ENCODE measurements around the gene PAOX.

PAOX gene

DNA sequence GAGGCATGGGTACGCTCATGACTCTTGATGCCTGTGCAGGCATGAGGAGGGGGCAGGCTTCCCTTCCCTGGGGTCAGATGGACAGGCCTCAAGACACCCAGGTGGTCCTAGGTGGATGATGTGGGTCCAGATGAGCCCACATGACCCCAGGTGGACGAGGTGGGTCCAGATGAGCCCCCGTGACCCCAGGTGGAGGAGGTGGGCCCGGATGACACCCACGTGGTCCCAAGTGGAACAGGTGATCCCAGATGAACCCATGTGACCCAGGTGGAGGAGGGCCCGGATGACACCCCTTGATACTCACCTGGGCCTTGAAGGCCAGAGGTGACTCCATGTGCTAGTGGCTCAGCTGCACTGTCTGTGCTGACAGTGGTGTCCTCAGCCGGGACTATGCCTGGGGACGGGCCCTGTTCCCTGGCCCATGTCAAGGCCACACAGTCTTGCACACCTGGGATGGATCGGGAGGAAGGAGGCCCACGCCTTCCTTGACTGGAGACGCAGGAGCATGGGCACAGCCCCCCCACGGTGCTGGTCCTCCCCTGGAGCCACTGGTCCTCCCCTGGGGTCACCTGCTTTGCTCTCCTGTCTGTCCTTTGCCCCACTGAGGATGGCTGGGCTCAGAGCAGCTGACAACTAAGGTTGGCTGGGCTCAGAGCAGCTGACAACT is 28.6 kb upstream of the PAOX start:
- no peak for DNase-seq

DNA sequence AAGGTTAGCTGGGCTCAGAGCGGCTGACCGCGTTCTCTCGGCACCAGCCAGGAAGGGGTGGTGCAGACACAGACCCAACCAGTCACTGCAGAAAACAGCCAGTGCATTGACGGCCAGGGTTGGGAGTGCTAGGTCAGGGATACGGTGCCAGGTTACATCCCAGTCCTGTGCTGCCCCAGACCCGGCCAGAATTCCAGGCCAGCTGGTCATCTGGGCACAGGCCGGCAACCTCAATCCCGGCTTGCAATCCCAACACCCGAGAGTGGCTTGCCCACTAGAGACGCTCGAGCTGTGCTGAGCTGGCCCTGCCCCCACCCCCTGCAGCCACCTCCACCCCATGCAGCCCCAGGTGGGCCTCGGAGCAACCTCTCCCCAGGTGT is 28.1 kb upstream of the PAOX start:
- no peak for DNase-seq

DNA sequence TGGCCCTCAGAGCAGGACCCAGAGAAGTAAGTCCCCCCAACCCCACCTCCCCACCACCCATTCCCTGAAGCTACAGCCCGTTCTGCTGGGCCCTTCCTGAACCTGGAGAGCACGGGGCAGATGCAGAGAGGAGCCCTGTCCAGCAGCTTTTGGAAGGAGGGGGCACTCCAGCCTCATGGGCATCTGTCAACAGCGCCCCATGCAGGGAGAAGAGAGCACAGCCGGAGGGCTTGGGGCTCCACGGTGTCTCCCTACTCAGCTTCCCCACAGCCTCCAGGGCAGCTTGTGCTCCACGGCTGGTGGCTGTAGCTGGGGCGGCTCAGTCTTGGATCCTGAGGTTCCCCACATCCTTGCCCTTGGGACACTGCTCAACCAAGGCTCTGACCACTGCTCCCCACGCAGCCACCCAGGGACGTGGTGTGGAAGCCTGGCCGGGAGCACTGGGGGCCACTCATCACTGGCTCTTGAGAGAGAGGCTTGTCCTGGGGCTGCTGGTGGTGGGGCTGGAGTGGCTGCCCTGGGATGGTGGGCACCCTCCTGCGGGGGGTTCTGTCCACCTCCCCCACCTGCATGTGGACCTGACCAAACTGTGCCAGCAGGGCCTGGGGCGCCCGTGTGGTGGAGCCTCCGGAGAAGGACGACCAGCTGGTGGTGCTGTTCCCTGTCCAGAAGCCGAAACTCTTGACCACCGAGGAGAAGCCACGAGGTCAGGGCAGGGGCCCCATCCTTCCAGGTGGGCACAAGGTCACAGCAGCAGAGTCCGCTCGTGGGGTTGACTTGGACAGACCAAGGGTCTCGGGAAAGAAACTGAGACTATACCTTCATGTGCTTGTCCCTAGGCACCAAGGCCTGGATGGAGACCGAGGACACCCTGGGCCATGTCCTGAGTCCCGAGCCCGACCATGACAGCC is 27.4 kb upstream of the PAOX start:
- DNase-seq: no peak

DNA sequence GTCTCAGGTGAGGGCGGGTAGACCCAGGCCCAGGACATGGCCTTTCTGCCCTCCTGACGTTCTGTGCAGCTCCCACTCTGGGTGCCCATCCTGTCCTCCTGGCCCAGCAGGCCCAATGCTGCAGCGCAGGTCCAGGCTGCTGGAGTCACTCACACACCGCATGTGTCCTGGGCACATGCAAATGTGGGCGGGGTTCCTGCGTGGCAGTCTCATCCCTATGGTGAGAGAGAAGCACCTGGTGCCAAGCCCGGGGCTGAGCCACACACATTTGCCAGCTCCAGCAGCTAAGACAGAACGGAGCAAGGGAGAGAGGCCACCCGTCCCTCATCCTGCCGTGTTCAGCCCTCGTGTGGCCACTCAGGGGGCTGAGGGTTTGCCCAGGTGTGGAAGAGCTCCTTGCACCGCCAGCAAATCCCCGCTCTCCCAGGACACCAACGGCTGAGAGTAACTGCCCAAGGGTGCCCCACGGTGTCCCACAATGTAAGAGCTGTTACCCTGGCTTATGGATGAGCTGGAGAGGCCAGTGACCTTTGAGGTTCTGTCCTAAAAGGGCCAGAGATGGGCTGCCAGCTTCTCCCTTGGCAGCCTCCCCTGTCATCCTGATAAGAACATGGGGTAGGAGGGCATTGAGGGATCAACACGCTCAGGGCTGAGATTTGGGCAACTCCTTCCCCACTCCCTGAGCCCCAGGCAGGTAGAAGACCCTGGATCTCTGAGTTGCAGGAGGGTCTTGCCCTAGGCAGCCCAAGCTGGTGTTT is 25.7 kb upstream of the PAOX start:
- DNase-seq: no peak

DNA sequence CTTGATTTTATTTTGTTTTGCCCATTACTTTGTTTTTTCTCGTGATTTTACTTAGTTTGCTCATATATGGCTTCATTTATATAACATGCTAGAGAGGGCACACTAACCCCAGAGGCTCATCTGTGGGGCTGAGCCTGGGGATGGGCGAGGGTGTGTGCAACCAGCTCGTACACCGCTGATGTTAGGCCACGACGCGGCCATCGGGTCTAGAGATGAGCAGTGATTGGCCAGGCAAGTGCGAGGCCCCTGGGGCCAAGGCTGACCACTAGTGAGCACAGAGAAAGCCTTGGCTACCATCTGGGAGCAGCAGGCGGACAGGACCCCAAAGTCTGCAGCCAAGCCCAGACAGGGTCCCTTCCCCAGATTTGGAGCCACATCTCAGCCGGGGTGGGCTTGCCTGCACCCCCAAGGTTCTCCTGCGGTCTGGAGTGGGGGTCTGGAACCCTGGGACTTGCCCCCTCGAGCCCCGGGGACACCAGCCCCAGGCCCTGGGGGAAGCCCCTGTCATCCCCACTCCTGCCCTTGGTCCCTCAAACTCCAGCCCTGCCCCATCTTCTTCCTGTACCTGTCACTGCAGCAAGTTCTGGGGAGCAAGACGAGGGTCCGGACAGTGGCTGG is 25.0 kb upstream of the PAOX start:
- DNase-seq: no peak

DNA sequence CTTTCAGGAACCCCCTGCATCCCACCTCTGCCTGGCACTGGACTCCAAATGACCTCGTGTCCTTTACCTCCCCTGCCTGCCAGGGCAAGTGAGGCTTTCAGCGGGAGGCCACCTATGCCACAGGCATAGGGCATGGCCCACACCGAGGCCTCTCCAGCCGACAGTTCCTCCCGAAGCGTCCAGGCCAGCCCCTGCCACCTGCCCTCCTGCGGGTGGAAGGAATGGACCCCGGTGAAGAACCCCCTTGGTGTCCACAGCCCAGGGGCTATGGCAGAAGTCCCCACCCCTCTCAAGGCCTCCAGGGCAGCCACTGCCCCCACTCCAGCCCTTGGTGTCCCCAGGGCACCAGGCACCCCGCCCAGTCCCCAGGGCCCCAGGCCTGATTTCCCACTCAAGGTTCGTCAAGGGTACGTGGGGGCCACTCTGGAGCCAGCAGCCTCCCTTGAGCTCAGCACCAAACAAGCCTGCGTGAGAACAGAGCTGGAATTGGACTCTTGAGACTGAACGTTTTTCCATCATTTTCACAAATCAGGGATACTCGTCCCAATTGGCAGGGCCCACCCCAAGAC is 24.3 kb upstream of the PAOX start:
- DNase-seq: no peak

DNA sequence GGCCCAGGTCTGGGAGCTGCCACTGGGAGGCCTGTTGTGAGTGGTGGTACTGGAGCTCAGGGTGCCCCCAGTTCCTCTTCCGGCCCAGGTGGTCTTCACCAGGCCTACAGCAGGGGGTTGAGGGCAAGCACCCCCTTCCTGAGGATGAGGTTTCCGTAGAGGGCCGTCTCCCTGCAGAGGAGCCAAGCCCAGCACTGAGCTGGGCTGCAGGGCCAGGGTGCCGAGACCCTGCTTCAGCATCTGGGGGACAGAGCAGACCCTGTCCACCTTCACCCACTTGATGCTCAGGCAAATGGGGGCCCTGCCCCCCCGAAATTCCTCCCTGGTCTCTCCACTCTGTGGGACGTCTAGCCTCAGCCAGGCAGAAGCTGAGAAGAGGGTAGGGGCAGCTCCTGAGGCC is 23.8 kb upstream of the PAOX start:
- no peak for DNase-seq

DNA sequence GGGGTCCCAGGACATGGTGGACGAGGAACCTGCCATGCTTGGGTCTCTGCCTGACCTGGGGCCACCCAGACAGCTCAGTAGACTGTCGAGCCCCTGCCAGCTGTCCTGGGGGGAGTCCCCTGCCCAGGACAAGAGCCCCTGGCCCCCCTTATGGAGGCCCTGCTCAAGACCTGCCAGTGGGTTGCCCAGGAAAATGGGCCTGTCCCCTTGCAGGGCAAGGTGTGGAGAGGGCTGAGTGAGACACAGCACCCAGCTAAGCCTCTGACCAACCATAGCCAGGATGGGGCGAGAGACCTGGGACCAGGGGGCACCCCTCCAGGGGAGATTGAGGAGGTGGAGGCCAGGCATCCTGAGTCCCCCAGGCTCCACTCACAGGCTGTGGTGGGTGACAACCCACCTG is 23.1 kb upstream of the PAOX start:
- no peak for DNase-seq

DNA sequence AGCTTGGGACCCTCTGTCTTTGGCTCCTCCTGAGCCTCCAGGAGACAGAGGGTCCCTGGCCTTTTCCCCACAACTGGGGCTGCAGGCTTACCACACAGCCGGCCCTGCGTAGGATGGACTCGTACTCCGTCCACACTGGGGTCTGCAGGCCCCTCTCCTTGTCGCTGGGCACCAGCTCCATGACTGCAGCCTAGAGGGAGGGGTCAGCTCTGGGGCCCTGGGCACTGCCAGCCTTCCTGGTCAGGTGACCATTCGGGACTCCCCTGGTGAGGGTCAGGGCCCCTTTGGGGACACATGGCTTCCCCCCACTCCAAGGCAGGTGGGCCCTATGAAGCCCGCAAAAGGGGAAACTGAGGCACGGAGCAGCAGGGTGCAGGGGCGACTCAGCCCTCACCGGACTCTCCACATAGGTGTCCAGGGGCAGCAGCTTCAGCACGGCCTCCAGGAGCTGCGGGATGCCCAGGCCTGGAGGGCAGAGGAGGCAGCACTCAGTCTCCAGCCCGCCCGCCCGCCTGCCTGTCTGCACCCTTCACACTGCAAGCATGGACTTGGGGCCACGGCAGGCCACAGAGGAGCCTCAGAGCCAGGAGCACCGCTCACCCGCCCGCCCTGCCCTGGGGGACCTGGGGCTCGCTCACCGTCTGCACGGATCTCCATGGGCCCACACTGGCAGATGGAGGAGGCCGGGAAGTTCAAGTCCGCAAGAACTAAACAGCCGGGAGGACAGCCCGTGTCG is 22.3 kb upstream of the PAOX start:
- DNase-seq: no peak

DNA sequence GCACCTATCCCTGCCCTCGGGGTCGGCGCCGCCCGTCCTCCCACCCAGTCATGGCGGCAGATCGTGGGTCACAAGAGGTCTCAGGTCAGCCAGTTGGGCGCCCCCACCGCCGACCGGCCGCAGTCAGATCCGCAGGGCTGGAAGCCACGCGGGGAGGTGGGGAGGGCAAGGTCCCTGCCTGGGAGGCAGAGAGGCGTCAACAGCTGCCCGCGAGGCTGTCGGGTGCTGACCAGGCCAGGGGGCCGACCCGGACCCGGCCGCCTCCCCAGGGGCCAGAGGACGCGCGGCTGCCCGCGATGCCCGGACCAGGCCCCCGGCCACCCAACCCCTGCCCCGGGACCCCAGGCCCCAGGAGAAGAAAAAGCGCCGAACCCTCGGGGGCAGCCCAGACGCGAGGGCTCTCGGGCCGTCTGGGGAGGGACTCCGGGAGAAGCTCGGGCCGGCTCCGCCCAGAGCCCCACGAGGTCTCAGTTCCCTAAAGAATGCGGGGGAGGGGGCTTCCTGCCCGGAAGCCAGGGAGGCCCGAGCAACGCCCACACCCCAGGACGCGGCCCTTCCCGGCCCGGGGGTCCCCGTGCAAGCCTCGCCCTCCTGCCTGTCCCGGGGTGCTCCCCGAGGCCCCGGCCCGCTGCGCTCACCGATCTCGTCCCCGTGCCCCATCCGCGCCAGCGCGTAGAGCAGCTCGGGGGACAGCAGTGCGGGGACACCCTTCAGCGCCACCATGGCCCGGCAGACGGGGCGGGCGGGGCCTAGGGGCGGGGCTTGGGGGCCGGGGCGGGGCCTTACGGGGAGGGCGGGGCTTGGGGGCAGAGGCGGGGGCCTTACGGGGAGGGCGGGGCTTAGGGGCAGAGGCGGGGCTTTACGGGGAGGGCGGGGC is 21.5 kb upstream of the PAOX start, which contains the start of gene FUOM:
TSS of gene FUOM (minus strand) at position 735 of the 877 bp plus-strand sequence. CDS start at position 723, 12 bp downstream.
- no peak for DNase-seq

DNA sequence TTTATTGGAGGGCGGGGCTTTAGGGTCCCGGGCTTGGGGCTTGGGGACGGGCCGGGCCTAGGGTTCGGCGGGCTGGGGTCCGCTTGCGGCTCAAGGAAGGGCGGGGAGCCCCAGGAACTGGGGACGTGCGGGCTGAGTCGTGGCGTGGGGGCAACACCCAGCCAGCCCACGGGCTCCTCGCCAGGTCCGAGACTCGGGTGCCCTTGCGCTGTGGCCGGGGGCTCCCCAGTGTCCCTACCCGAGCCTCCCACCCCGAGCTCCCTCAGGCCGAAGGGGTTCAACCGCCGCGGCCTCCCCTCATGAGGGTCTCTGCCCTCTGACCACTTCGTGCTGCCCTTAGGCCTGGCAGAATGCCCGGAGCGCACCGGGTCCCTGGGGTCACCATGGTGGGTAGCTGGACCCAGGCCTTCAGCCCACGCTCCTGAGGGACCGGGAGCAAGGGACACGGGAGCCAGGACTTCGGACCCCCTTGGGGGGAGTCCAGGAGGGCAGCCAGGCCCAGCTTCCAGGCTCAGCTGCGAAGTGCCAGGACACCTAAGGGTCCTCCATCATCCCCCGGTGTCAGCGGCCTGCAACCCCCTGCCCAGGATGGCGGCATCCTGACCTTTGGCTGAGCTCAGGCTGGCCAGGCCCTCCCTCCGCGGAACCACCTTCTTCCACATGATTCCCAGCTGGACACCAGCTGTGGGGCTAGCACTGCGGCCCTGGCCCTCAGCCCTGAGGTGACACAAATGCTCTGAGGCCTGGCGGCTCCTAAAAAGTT is 20.7 kb upstream of the PAOX start:
- no peak for DNase-seq

DNA sequence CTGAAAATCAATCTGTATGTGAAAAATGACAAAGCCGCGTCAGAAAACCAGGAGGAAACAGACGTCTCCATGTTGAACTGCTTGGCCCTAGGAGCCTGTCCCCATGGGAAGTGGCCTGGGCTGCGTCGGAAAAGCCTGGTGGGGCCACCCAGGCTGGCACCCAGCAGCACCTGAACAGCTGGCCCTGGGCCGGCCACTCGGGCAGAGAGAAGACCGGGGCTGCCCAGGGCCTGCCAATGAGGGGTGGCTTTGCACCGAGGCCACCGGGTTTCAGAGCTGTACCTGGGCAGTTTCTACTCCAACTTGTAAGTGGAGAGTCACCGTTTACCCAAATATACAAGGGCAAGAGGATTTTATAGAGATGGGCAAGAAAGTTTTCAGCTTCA is 20.1 kb upstream of the PAOX start:
- DNase-seq: no peak

DNA sequence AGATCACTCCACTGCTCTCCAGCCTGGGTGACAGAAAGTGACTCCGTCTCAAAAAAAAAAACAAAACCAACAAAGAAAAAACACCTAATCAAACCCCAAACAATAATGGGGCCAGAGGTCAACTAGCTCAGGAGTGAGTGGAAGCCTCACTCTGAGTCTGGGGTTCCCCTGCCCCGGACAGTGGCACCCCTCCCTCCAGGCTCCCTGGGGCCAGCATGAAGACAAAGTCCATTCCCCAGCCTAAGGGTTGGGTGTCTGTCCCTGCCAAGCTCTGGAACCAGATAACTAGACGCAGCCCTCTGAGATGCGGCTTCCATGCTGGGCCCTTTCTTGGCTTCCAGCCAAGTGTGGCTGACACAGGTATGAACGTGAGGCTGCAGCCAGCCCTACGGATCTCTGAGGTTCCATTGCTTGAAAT is 19.5 kb upstream of the PAOX start:
- DNase-seq: no peak

DNA sequence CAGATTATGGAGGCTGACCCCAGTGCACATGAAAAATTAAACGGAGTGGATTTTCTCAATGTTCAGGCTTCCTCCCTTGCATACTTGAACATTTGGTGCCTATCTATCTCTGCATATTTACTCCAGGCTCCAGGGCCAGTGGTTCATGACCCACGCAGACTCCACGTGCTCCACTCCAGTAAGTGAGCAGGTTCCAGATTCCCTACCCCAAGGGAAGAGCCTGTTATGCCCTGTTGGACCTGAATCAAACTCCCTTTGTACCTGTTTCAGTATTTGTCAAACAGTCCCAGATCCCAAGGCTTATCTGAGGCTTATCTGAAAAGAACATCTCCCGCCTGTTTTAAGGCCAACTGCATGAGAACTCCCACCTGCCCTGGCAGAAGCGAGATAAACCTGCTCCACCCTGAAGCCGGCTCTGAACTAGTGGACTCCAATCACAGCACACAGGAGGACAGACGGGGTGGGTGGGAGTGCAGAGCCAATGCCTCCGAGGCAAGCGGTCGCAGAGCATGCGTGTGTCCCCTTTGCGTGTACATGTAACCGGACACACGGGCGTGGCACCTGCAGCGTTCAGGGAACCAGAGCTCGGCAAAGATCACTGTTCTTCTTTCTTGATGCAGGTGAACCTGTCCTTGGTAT is 19.0 kb upstream of the PAOX start:
- DNase-seq: no peak

DNA sequence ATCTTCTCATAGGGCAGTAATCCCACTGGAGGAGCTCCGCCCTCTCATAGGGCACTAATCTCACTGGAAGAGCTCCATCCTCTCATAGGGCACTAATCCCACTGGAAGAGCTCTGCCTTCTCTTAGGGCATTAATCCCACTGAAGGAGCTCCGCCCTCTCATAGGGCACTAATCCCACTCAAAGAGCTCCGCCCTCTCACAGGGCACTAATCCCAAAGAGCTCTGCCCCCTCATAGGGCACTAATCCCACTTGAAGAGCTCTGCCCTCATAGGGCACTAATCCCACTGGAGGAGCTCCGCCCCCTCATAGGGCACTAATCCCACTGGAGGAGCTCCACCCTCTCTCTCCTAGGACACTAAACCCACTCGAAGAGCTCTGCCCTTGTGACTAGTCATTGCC is 17.8 kb upstream of the PAOX start:
- DNase-seq: no peak

DNA sequence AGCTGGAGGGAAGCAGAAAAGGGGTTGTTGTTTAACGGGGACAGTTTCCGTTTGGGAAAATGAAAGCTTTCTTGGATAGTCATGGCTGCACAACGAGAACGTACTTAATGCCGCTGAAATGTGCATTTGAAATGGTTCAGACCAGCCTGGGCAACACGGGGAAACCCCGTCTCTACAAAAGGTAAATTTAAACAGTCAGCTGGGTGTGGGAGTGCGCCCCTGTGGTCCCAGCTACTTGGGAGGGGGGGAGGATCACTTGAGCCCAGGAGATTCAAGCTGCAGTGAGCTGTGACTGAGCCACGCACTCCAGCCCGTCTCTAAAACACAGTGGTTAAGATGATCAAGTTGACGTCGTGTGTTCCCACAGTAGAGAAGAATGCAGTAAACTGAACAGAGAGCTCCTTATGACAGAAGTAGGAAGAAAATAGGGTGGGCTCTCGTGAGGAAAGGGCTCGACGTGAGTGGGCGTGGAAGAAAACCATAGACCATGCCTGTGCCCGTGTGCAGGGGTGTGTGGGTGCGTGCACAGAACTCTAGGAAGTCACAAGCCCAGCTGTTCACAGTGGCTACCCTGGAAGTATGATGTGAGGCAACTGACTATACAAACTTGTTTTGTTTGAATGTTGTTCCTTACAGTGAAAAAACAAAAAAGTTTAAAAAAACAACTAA is 17.2 kb upstream of the PAOX start:
- no peak for DNase-seq

DNA sequence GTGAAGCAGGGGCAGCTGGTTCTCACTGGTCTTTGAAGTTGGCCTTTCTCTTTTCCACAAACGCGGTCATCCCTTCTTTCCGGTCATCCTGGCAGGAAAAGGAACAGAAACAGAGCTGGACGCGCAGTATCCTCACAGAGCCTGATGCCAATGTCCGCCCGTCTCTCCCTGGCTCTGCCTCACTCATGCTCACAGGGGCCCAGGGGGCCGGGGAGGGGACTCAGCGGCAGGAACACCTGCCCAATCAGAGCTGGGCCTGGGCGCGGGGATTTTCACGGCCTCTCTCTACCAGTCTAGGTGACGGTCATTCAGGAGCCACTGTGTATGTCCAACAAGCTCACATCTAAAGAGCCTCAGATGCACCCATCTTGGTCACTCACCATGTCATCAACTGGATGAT is 16.2 kb upstream of the PAOX start:
- no peak for DNase-seq

DNA sequence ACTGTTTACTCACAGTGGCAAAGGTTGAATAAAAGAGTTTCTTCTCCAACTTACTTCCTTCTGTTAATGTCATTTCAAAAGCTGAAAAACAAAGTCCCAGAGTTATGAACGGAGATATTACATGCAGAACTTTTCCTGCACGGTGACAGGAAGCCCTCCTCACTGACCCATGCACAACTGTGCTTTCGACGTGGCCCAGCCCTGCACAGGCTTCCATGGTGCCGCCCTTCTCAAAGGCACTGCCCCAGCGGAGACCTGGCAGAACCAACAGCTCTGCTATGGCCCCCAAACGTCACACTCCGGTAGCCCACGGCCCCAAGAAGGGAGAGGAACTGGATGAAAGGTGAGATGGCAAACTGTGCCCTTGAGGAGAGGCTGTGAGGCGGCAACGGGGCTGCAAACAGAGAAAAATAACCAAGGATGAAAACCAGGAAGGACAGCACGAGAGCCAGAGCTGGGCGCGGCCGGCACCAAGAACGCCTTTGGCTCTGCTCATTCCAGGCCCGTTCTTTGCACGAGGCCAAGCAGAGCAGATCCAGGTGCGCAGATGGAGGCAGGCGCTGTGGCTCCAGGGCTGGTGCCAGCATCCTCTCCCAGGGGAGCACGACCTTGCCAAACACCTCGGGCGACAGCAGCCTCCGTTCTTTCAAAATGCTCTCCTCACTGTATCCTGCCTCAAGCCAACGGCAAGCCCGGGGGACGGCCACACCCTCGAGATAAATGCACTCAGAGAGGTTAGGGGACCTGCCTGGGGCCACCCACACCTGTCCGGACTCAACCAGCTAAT is 14.2 kb upstream of the PAOX start:
- DNase-seq: no peak
